ENCODE measurements around the gene PRICKLE3.

- TF ChIP-seq, protein P1, sequence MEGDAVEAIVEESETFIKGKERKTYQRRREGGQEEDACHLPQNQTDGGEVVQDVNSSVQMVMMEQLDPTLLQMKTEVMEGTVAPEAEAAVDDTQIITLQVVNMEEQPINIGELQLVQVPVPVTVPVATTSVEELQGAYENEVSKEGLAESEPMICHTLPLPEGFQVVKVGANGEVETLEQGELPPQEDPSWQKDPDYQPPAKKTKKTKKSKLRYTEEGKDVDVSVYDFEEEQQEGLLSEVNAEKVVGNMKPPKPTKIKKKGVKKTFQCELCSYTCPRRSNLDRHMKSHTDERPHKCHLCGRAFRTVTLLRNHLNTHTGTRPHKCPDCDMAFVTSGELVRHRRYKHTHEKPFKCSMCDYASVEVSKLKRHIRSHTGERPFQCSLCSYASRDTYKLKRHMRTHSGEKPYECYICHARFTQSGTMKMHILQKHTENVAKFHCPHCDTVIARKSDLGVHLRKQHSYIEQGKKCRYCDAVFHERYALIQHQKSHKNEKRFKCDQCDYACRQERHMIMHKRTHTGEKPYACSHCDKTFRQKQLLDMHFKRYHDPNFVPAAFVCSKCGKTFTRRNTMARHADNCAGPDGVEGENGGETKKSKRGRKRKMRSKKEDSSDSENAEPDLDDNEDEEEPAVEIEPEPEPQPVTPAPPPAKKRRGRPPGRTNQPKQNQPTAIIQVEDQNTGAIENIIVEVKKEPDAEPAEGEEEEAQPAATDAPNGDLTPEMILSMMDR (IDR thresholded peaks at IDR 0.05; ENCODE audit: low read depth, low read length, poor library complexity, severe bottlenecking), result no peak
- TF ChIP-seq EZH2phosphoT487 (IDR thresholded peaks at IDR 0.05; ENCODE audit: borderline replicate concordance, low read length), result no peak
Observed at GRCh38 chrX:49164589-49165360, 21.4 kb downstream of the PRICKLE3 start.
